SK-MEL-5 (cell line): ENCODE data around the gene SERINC3. TPM values are rescaled to one million over a fixed set of nuclear protein-coding genes. Genes with fewer than 3 reads are reported as not detected.
"Not testable (repeated sequence)": the region's sequence is repeated elsewhere in the genome, so short reads cannot be mapped to it uniquely, and the experiment has no call there.

ENCODE experiments used
- DNase-seq: peaks from one replicate; pipeline ENCODE4 v3.0.0-alpha.2; 2016; ENCODE audit warnings: low read depth, low spot score
- in situ Hi-C: cut with HindIII; loops from 2 replicates; pipeline ENCODE4 v1.10.0; 2016; ENCODE audit warnings: low sequenced_read_pairs, high pct_unique_total_duplicates, low pct_unique_long_range_greater_than_20kb
- polyA plus RNA-seq, 2 experiments: library from polyadenylated mRNA; depleted of rRNA; stranded (reverse); fragments of >200 nt; gene quantifications; 2 replicates each; pipeline ENCODE4 v1.2.3, GENCODE V29; 2015
- total RNA-seq: library from RNA; depleted of rRNA; stranded (reverse); fragments of >200 nt; shearing (Covaris generic); gene quantifications from 2 replicates; pipeline ENCODE4 v1.2.3, GENCODE V29; 2014; rRNA removed

SERINC3 gene
- total RNA-seq = 97.1 and 110 TPM in 2 replicates
- 133 and 160 TPM in 2 replicates for polyA plus RNA-seq (2015; cell fraction: cytosol; rRNA removed)
- polyA plus RNA-seq (2015; cell fraction: nucleus; rRNA removed) = 103 and 104 TPM in 2 replicates

- DNase-seq = peak; percentile 94
- in situ Hi-C loops = no loop called here
Observed at GRCh38 chr20:44521484-44522481, at the start of gene SERINC3. SERINC3 (minus strand) TSS chr20:44522070; CDS start chr20:44521951, 119 bp downstream.

GRCh38 chr20:44571362-44571988, 49.6 kb upstream of the SERINC3 start:
- DNase-seq = no peak
- in situ Hi-C loops = no loop called here

DNA sequence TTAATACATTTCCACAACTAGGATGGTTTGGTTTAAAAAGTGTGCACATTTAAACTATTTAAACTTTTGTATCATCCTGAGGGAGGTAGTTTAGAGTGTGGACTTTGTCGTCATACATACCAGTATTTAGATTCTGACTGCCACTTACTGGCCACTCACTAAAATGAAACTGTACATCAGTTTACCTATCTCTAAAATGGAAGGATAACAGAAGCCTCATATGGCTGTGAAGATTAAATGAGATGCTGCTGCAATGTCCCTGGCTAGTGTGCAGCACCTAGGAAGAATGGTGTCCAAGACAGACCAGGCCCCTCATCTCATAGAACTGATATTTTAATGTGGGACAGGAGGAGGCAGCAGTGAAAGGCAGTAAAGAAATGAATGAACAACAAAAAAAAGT, 48.5 kb upstream of the SERINC3 start:
- no peak for DNase-seq
- in situ Hi-C loops = no loop called here

GRCh38 chr20:44566811-44567210, 44.9 kb upstream of the SERINC3 start:
- DNase-seq = no peak
- in situ Hi-C loops = no loop called here

DNA sequence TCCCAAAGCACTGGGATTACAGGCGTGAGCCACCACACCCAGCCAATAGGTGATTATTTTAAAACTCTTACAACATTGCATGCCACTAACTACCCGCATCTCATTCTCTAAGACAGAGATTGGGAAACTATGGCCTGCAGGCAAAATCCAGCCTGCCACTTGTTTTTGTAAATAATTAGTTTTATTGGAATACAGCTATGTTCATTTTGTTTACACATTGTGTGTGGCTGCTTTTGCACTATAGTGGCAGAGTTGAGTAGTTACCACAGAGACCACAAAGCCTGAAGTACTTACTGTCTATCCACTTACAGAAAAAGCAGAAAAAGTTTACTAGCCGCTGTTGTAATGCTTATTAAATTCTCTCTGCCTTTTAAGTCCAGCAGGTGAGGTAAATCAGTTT, 44.1 kb upstream of the SERINC3 start:
- no peak for DNase-seq
- in situ Hi-C loops = no loop called here

DNA sequence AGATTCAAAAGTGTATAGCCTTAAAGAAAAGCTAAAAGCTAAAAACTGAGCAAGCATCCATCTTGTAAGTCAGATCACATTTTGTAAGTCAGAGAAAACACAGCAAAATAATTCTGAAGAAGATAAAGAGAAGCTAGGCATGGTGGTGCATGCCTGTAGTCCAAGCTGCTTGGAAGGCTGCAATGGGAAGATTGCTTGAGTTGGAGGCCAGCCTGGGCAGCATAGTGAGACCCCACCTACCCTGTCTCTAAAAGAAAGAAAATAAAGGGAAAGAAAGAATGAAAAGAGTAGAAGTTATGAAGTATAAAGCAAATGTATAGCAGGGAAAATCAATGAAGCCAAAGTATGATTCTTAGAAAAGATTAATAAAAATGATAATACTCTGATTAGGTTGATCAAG, 40.0 kb upstream of the SERINC3 start:
- DNase-seq = no peak
- in situ Hi-C loops = no loop called here

DNA sequence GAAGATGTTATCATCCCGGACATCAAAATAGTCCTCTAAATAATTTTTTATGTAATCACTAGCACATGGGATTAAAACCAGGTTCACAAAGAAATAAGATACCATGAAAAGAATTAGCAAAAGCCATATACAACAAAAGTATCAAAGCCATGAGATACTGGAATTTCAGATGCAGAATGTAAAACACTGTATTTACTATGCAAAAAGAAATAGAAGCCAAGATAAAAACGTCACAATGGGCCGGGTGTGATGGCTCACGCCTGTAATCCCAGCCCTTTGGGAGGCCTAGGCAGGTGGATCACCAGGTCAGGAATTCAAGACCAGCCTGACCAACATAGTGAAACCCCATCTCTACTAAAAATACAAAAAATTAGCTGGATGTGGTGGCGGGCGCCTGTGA, 38.9 kb upstream of the SERINC3 start:
- in situ Hi-C loops, DNase-seq: not testable (repeated sequence)

- no peak for DNase-seq
- in situ Hi-C loops = no loop called here
Observed at GRCh38 chr20:44560229-44560628, 38.4 kb upstream of the SERINC3 start.

- in situ Hi-C loops = no loop called here
- DNase-seq = no peak
Observed at GRCh38 chr20:44559302-44559701, 37.4 kb upstream of the SERINC3 start.

DNA sequence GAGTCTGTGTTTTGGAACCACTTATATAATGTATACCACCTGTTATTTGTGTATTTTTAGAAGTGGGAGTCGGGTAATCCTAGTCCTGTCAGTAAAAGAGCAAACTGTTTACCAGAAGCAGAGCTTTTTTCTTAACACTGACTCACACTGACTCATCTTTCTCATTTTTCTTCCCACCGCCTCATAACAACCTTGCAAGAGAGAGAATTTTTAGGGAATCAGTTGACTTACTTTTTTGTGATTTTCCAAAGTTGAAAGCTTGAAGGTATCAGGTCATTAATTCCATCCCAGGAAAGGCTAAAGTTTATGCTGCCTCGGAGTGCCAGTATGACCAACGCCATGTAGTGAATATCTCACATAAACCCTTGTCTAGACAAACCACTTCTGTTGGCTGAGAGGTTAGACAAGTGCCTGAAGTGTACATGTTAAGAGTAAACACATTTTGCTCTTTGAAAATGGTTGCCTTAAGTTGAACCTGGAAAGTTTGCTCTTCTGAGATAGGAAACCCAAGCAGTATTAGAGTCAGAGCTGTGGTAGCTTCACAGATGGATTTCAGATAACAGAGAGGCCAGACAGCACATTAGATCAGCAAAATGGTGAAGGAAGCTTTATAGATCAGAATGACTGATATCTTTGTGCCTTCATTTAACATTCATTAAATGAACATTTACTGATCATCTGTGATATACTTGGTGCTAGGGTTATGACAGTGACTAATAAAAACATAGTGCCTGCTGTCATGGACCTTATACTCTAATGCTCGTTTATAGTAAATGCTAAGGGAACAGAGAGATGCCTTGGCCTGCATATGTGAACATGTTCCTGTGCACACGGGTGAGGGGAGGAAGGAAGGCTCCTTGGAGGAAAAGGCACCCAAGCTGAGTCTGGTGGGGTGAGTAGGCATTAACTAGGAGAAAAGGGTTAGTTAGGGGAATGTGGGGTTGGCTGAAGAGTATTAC, 31.4 kb upstream of the SERINC3 start:
- in situ Hi-C loops = no loop called here
- DNase-seq = no peak

- no peak for DNase-seq
- in situ Hi-C loops = no loop called here
Observed at GRCh38 chr20:44552568-44552949, 30.7 kb upstream of the SERINC3 start.

GRCh38 chr20:44552050-44552449, 30.2 kb upstream of the SERINC3 start:
- in situ Hi-C loops = no loop called here
- no peak for DNase-seq

GRCh38 chr20:44549123-44549522, 27.3 kb upstream of the SERINC3 start:
- in situ Hi-C loops = no loop called here
- DNase-seq = no peak

DNA sequence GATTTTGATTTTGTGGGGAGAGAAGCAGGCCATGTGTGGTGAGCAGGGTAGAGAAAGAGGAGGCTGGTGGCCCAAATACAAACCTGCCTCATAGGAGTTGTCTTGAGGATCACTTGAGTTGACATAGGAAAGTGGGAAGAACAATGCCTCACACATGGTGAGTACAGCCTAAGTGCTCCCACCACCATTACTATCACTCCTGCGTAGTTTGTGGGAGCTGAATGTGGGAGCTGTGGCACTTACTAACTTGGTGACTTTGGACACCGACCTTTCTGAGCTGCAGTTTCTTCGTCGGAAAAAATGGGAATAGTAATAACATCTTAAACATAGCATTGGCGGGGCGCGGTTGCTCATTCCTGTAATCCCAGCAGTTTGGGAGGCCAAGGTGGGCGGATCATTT, 25.5 kb upstream of the SERINC3 start:
- in situ Hi-C loops = no loop called here
- DNase-seq = no peak

DNA sequence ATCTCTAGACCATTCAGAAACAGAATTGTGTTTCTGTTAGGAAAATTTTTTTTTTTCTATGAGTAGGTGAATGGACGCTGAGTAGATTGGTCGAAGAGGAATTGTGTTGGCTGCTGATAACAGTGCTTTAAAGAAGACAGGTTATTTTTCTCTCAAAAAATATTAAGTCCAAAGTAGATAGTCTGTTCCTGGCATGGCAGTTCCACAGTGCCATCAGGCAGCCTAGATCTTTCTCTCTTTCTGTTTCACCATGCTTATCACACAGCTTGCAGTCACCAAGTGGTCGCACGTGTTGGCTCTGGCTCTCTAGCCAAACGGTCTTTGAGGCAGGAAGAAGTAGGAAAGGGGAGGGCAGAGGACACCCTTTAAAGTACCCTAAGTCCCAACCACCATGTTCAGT, 22.4 kb upstream of the SERINC3 start:
- in situ Hi-C loops = no loop called here
- DNase-seq = no peak

DNA sequence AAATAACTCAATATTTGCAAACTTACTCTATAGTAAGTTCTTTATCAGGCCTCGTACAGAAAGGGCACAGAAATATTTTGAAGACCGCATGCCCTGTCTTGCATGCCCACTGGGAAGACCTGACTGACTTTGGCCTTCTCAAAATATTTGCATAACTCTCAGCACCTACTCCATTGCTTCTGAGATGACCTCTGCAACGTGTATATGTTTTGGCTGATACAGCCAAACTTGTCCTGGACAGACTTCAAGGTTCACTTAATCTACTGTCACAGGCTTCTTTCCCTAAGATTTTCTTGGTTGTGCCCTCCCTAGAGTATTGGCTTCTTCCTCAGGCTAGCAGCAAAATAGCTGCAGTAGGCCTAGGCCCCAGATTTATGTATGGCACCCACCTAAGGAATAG, 21.5 kb upstream of the SERINC3 start:
- in situ Hi-C loops = no loop called here
- no peak for DNase-seq

DNA sequence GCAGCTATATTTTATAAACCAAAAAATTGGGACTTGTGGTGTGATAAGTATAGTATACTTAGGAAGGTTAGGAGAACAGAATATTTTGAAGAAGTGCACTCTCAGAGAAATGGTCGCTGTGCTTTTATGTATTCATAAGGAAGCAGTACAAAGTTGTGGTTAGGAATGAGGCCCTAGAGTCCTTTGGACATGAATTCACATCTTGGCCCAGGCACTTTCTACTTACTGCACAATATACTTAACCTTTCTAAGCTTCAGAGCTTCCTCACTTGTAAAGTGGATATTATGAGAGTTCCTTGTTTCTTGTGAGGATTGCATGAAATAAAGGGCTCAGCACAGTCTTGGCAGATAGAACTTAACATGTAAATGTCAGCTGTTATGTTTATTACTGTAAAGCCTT, 21.0 kb upstream of the SERINC3 start:
- in situ Hi-C loops = no loop called here
- DNase-seq = no peak

GRCh38 chr20:44541992-44542391, 20.1 kb upstream of the SERINC3 start:
- DNase-seq = no peak
- in situ Hi-C loops = no loop called here
